ENCODE data around the gene C9orf57. TPM values are rescaled to one million over a fixed set of nuclear protein-coding genes. Genes with fewer than 3 reads are reported as not detected.

Gene C9orf57
- total RNA-seq, 2 donors from 2014 or later: not detected

- DNase-seq (no peak), ATAC-seq (no peak)
- no peak overlapping the region for H3K27ac Mint-ChIP-seq
- H3K4me1 Mint-ChIP-seq: peaks cover 11% of the 10 kb centered on the region
- peaks cover 3% of the 10 kb centered on the region for H3K36me3 Mint-ChIP-seq (ENCODE audit: low read depth)
- H3K4me3 Mint-ChIP-seq: no peak overlapping the region
- H3K27me3 Mint-ChIP-seq: peaks cover 77% of the 10 kb centered on the region
- H3K9me3 ChIP-seq (ENCODE audit: control insufficient read depth, low read length, poor library complexity, severe bottlenecking): no peaks in the 10 kb centered on the region
Observed at GRCh38 chr9:72042928-72043327, 17.5 kb downstream of the C9orf57 start.

GRCh38 chr9:72041775-72042194 lies 18.6 kb downstream of the C9orf57 start:
- H3K9me3 ChIP-seq (ENCODE audit: control insufficient read depth, low read length, poor library complexity, severe bottlenecking): no peaks in the 10 kb centered on the region
- DNase-seq (no peak), ATAC-seq (no peak)
- Mint-ChIP-seq H3K27me3 (peaks cover 66% of the 10 kb centered on the region), H3K4me1 (peaks cover 11% of the 10 kb centered on the region), H3K27ac (no peak overlapping the region), H3K4me3 (no peak overlapping the region), H3K36me3 (ENCODE audit: low read depth) (peaks cover 3% of the 10 kb centered on the region)

GRCh38 chr9:72041369-72041768 lies 19.0 kb downstream of the C9orf57 start:
- Mint-ChIP-seq H3K27ac (no peak overlapping the region), H3K4me3 (no peak overlapping the region), H3K27me3 (peaks cover 64% of the 10 kb centered on the region), H3K4me1 (peaks cover 11% of the 10 kb centered on the region), H3K36me3 (ENCODE audit: low read depth) (peaks cover 3% of the 10 kb centered on the region)
- DNase-seq: no peak
- ATAC-seq: no peak
- H3K9me3 ChIP-seq (ENCODE audit: control insufficient read depth, low read length, poor library complexity, severe bottlenecking): no peaks in the 10 kb centered on the region

DNA sequence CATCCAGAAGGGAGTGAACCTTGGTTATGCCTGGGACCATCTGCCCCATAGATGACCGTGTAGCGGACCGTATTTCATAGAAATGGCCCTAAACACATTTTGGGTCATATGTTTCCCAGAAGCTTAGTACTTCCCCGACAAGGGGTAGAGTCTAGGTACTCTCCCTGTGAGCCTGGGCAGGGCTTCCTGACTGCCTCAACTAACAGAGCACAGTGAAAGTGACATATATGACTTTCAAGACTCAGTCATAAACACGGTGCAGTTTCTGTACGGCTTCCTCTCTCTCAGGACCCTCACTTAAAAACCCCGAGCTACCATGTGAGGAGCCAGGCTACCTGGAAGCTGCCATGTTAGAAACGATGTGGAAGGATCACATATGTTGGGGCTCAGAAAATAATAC lies 20.9 kb downstream of the C9orf57 start:
- H3K4me3 Mint-ChIP-seq: peak overlapping the region; percentile 77
- H3K27ac Mint-ChIP-seq: peak overlapping the region; percentile 94
- H3K27me3 Mint-ChIP-seq: peaks cover 56% of the 10 kb centered on the region
- DNase-seq (no peak), ATAC-seq (no peak)
- no peaks in the 10 kb centered on the region for H3K36me3 Mint-ChIP-seq (ENCODE audit: low read depth)
- H3K9me3 ChIP-seq (ENCODE audit: control insufficient read depth, low read length, poor library complexity, severe bottlenecking): no peaks in the 10 kb centered on the region
- peaks cover 11% of the 10 kb centered on the region for H3K4me1 Mint-ChIP-seq

- Mint-ChIP-seq H3K27me3 (peaks cover 54% of the 10 kb centered on the region), H3K4me1 (peaks cover 11% of the 10 kb centered on the region), H3K27ac (peak overlapping the region; percentile 94), H3K4me3 (peak overlapping the region; percentile 77), H3K36me3 (ENCODE audit: low read depth) (no peaks in the 10 kb centered on the region)
- no peaks in the 10 kb centered on the region for H3K9me3 ChIP-seq (ENCODE audit: control insufficient read depth, low read length, poor library complexity, severe bottlenecking)
- ATAC-seq (peak; percentile 77), DNase-seq (peak; percentile 18 to 50 (median 29))
Observed at GRCh38 chr9:72038890-72039410, 21.5 kb downstream of the C9orf57 start.

- DNase-seq (no peak), ATAC-seq (no peak)
- Mint-ChIP-seq H3K27ac (peak overlapping the region; percentile 94), H3K27me3 (peaks cover 48% of the 10 kb centered on the region), H3K36me3 (ENCODE audit: low read depth) (no peaks in the 10 kb centered on the region), H3K4me3 (no peak overlapping the region), H3K4me1 (peaks cover 11% of the 10 kb centered on the region)
- H3K9me3 ChIP-seq (ENCODE audit: control insufficient read depth, low read length, poor library complexity, severe bottlenecking): no peaks in the 10 kb centered on the region
Observed at GRCh38 chr9:72038408-72038807, 22.0 kb downstream of the C9orf57 start.

GRCh38 chr9:72037571-72037970 lies 22.8 kb downstream of the C9orf57 start:
- H3K4me1 Mint-ChIP-seq: peaks cover 11% of the 10 kb centered on the region
- H3K9me3 ChIP-seq (ENCODE audit: control insufficient read depth, low read length, poor library complexity, severe bottlenecking): no peaks in the 10 kb centered on the region
- H3K36me3 Mint-ChIP-seq (ENCODE audit: low read depth): no peaks in the 10 kb centered on the region
- no peak for DNase-seq
- H3K4me3 Mint-ChIP-seq: no peak overlapping the region
- peaks cover 44% of the 10 kb centered on the region for H3K27me3 Mint-ChIP-seq
- H3K27ac Mint-ChIP-seq: no peak overlapping the region
- no peak for ATAC-seq

DNA sequence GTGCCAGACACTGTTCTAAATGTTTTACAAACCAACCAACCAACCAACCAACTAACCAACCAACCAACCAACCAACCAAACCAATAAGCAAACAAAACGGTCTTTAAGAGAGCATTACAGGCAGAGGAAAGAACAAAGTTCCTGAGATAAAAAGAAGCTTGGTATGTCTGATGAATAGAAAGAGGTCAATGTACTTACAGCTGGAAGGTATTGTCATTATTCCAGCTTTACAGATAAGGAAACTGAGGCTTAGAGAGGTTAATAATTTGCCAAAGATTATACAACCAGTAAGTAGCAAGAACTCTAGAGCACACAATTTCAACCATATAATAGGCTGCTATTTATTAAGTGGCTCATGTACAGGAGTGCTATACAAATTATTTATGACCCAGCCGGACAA lies 29.6 kb downstream of the C9orf57 start:
- H3K4me1 Mint-ChIP-seq: no peaks in the 10 kb centered on the region

GRCh38 chr9:72029986-72030385 lies 30.4 kb downstream of the C9orf57 start:
- Mint-ChIP-seq H3K4me3 (no peak overlapping the region), H3K27ac (no peak overlapping the region), H3K4me1 (peaks cover 2% of the 10 kb centered on the region), H3K36me3 (ENCODE audit: low read depth) (no peaks in the 10 kb centered on the region), H3K27me3 (peaks cover 14% of the 10 kb centered on the region)
- no peaks in the 10 kb centered on the region for H3K9me3 ChIP-seq (ENCODE audit: control insufficient read depth, low read length, poor library complexity, severe bottlenecking)
- DNase-seq (no peak), ATAC-seq (no peak)

More for the DNA sequence above, 29.6 kb downstream of the C9orf57 start:
- peaks cover 21% of the 10 kb centered on the region for H3K27me3 Mint-ChIP-seq
- no peak overlapping the region for H3K4me3 Mint-ChIP-seq
- no peak overlapping the region for H3K27ac Mint-ChIP-seq
- ATAC-seq (no peak), DNase-seq (no peak)
- H3K36me3 Mint-ChIP-seq (ENCODE audit: low read depth): no peaks in the 10 kb centered on the region
- H3K9me3 ChIP-seq (ENCODE audit: control insufficient read depth, low read length, poor library complexity, severe bottlenecking): no peaks in the 10 kb centered on the region

DNA sequence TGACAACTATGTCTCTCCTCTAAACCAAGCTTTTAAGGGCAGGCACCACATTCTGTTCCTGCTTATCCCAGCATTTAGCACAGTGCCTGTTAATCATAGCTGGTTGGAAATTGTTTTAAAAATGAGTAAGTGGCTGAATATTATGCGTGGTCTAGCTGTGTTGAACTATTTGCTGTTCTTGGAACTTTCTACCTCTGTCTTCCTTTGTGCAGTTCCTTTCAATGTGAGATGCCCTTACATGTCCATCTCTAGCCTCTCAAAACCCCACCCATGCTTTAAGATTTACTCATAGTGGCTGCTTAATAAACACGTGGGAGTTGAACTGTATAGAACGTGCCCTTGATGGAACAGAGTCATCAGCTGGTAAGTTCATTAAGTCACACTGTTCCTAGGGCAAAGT lies 34.5 kb downstream of the C9orf57 start:
- H3K4me1 Mint-ChIP-seq: peaks cover 4% of the 10 kb centered on the region
- H3K4me3 Mint-ChIP-seq: no peak overlapping the region
- DNase-seq (no peak), ATAC-seq (no peak)
- H3K27me3 Mint-ChIP-seq: peaks cover 6% of the 10 kb centered on the region
- H3K27ac Mint-ChIP-seq: no peak overlapping the region
- H3K36me3 Mint-ChIP-seq (ENCODE audit: low read depth): peaks cover 7% of the 10 kb centered on the region
- no peaks in the 10 kb centered on the region for H3K9me3 ChIP-seq (ENCODE audit: control insufficient read depth, low read length, poor library complexity, severe bottlenecking)

GRCh38 chr9:72023596-72023995 lies 36.8 kb downstream of the C9orf57 start:
- peaks cover 9% of the 10 kb centered on the region for H3K27me3 Mint-ChIP-seq
- H3K27ac Mint-ChIP-seq: no peak overlapping the region
- peaks cover 4% of the 10 kb centered on the region for H3K4me1 Mint-ChIP-seq
- ATAC-seq (no peak), DNase-seq (no peak)
- H3K9me3 ChIP-seq (ENCODE audit: control insufficient read depth, low read length, poor library complexity, severe bottlenecking): no peaks in the 10 kb centered on the region
- H3K36me3 Mint-ChIP-seq (ENCODE audit: low read depth): peaks cover 7% of the 10 kb centered on the region
- H3K4me3 Mint-ChIP-seq: no peak overlapping the region

DNA sequence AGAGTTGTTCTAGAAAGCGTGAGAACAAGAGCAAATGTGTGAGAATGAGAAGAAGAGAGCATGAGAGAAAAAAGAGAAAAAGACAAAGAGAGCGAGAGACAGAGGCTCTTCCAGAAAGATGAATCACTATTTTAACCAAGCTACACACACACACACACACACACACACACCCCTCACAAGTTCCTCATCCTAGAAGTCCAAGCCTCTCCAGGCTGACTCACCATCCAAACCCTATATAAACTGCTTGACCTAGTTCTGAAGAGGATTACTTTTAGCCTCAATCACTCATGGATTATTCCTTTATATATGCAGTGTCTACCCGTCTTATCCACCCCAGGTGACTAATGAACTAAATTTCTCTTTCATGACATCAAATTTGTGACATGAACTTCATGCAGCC lies 37.6 kb downstream of the C9orf57 start:
- no peaks in the 10 kb centered on the region for H3K9me3 ChIP-seq (ENCODE audit: control insufficient read depth, low read length, poor library complexity, severe bottlenecking)
- Mint-ChIP-seq H3K27me3 (peaks cover 9% of the 10 kb centered on the region), H3K36me3 (ENCODE audit: low read depth) (peaks cover 7% of the 10 kb centered on the region), H3K27ac (peak overlapping the region; percentile 41), H3K4me1 (peaks cover 4% of the 10 kb centered on the region), H3K4me3 (no peak overlapping the region)
- DNase-seq (no peak), ATAC-seq (no peak)

GRCh38 chr9:72013292-72013760 lies 47.1 kb downstream of the C9orf57 start:
- H3K27ac Mint-ChIP-seq: no peak overlapping the region
- DNase-seq (no peak), ATAC-seq (no peak)
- H3K9me3 ChIP-seq (ENCODE audit: control insufficient read depth, low read length, poor library complexity, severe bottlenecking): no peaks in the 10 kb centered on the region
- no peaks in the 10 kb centered on the region for H3K36me3 Mint-ChIP-seq (ENCODE audit: low read depth)
- peaks cover 8% of the 10 kb centered on the region for H3K4me1 Mint-ChIP-seq
- H3K27me3 Mint-ChIP-seq: no peaks in the 10 kb centered on the region
- H3K4me3 Mint-ChIP-seq: no peak overlapping the region

DNA sequence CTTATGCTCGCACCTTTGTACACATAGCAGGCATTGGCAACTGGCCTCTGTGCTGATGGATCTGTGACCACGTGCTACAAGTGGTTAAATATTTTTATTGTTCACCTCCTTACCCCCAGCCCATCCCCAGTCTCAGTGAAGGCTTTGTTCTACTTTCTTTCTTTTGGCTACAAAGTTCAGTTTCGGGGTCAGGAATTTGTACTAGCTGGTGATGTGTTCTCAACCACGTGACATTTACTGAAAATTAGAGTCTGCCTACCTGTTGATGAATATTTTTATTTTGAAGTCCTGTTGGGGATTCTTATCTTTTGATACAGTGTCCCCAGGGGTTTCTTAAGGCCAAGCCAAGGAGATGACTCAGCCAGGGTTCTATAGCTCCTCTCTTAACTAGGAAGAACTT lies 47.8 kb downstream of the C9orf57 start:
- no peak for ATAC-seq
- no peaks in the 10 kb centered on the region for H3K36me3 Mint-ChIP-seq (ENCODE audit: low read depth)
- H3K9me3 ChIP-seq (ENCODE audit: control insufficient read depth, low read length, poor library complexity, severe bottlenecking): no peaks in the 10 kb centered on the region
- DNase-seq: no peak
- H3K27me3 Mint-ChIP-seq: no peaks in the 10 kb centered on the region
- peaks cover 8% of the 10 kb centered on the region for H3K4me1 Mint-ChIP-seq
- no peak overlapping the region for H3K27ac Mint-ChIP-seq
- H3K4me3 Mint-ChIP-seq: no peak overlapping the region
